NCI-H1436 treated with DMSO at 0.1 percent for 48 hours (cell line): ENCODE data around the gene ANAPC2.
"Not testable (repeated sequence)": the region's sequence is repeated elsewhere in the genome, so short reads cannot be mapped to it uniquely, and the experiment has no call there.

Experiments used
- DNase-seq: peaks from one replicate; lab custom pipeline; 2025; lab: John Stamatoyannopoulos, UW

ANAPC2 gene

GRCh38 chr9:137145731-137146526 lies 42.4 kb downstream of the ANAPC2 start:
- no peak for DNase-seq

- DNase-seq: no peak
These were observed 44.9 kb downstream of the ANAPC2 start for GRCh38 chr9:137143459-137143858.

GRCh38 chr9:137141976-137142936 lies 46.1 kb downstream of the ANAPC2 start:
- DNase-seq: no peak

GRCh38 chr9:137141050-137141810 lies 47.1 kb downstream of the ANAPC2 start:
- DNase-seq: no peak

- no peak for DNase-seq
These were observed 48.0 kb downstream of the ANAPC2 start for GRCh38 chr9:137140151-137141012.

GRCh38 chr9:137139468-137140150 lies 48.8 kb downstream of the ANAPC2 start:
- no peak for DNase-seq

- DNase-seq: no peak
These were observed 49.5 kb downstream of the ANAPC2 start, which contains the start of gene GRIN1 for GRCh38 chr9:137138722-137139467. TSS of gene GRIN1 (plus strand) at chr9:137139154. CDS start at chr9:137139487, 333 bp downstream.

GRCh38 chr9:137138058-137138721 lies 50.2 kb downstream of the ANAPC2 start:
- no peak for DNase-seq

- no peak for DNase-seq
These were observed 51.3 kb downstream of the ANAPC2 start for GRCh38 chr9:137136881-137137607.

GRCh38 chr9:137136261-137136880 lies 52.0 kb downstream of the ANAPC2 start:
- DNase-seq: no peak

- not testable (repeated sequence) for DNase-seq
These were observed 53.2 kb downstream of the ANAPC2 start for GRCh38 chr9:137135154-137135553.

GRCh38 chr9:137134191-137134590 lies 54.2 kb downstream of the ANAPC2 start:
- DNase-seq: no peak

GRCh38 chr9:137130176-137130755 lies 58.1 kb downstream of the ANAPC2 start:
- DNase-seq: no peak

- peak; percentile 57 for DNase-seq
These were observed 58.7 kb downstream of the ANAPC2 start for GRCh38 chr9:137129456-137130175.

- no peak for DNase-seq
These were observed 59.4 kb downstream of the ANAPC2 start for GRCh38 chr9:137128862-137129455.

GRCh38 chr9:137128158-137128861 lies 60.0 kb downstream of the ANAPC2 start:
- no peak for DNase-seq
